ENCODE results near the gene DPP4. TPM values are rescaled to one million over a fixed set of nuclear protein-coding genes. Genes with fewer than 3 reads are reported as not detected.
"Not testable (repeated sequence)": the region's sequence is repeated elsewhere in the genome, so short reads cannot be mapped to it uniquely, and the experiment has no call there.

Gene DPP4
- total RNA-seq, 2 experiments from 2014 or later, result 101 to 107 TPM

DNA sequence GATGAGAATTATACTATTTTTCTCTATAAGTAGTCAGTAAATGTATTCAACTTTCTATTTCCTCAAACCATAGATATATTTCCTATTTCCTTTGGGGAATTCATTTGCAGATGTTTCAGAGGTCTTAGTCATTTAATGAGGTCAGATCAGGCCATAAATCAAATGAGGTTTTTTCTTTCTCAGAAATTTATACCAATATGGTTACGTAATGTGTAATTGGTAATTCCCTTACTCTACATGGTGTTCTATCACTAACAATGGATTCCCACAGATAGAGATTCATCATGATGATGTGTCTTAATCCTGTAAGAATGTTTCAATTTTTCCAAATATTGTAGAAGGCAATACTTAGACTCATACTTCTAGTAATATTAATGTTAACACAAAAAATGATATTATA is 108.0 kb downstream of the DPP4 start:
- Mint-ChIP-seq H3K27me3 (no peaks in the 10 kb centered on the region), H3K36me3 (peaks cover 50% of the 10 kb centered on the region), H3K4me3 (peak overlapping the region; percentile 35), H3K4me1 (peaks cover 44% of the 10 kb centered on the region), H3K9me3 (peaks cover 9% of the 10 kb centered on the region), H3K27ac (no peak overlapping the region)
- POLR2A ChIA-PET, result no interaction called here
- DNase-seq, result no peak
- peak; percentile 77 for ATAC-seq (ENCODE audit: low read depth)

DNA sequence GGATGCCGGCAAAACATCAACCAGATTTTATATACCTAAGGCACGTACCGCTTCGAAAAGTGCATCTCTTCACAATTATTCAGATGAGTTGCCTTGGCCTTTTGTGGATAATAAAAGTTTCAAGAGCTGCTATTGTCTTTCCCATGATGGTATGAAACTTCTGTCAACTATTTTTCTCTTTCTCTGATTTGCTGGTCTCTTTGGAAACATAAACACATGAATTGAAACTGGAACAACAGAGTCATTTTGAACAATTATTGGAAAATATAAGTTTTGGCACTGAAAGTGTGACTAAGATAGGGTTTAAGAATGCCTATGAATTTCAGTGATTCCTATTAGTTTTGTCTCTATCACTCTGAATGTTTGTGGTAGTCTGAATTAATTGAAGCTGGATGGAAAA is 109.9 kb downstream of the DPP4 start:
- Mint-ChIP-seq H3K9me3 (peaks cover 13% of the 10 kb centered on the region), H3K4me3 (no peak overlapping the region), H3K27me3 (no peaks in the 10 kb centered on the region), H3K4me1 (peaks cover 42% of the 10 kb centered on the region), H3K36me3 (peaks cover 47% of the 10 kb centered on the region), H3K27ac (no peak overlapping the region)
- POLR2A ChIA-PET, result interaction anchor here (0.7 to 2.2 kb wide), 2 partner anchors 8 to 109 kb away, joined by 3 to 5 read pairs; partner anchors contain the start of gene DPP4
- ATAC-seq (ENCODE audit: low read depth) (no peak), DNase-seq (no peak)

DNA sequence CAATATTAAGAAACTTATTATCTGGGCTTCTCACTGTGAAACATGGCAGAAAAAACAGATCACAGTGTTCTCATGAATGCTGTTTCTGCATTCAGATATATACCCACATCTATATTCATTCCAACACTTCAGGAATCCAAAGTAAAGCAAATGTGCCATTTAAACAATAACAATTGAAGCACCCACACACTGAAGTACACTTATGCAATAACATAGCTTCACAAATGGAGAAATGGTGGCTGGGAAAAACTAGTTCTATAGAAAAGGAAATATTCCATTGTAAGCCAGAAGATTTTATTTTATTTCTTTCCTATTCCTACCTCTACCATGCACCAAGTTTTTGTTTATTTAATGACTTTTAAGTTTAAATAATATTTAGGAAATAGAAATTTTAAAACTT is 111.9 kb downstream of the DPP4 start:
- peaks cover 42% of the 10 kb centered on the region for H3K4me1 Mint-ChIP-seq
- ATAC-seq (ENCODE audit: low read depth), result no peak
- no peak overlapping the region for H3K27ac Mint-ChIP-seq
- DNase-seq, result no peak
- no peak overlapping the region for H3K4me3 Mint-ChIP-seq
- peaks cover 44% of the 10 kb centered on the region for H3K36me3 Mint-ChIP-seq
- H3K9me3 Mint-ChIP-seq, result peaks cover 13% of the 10 kb centered on the region
- POLR2A ChIA-PET, result interaction anchor here (0.6 kb wide), 1 partner anchor 1512 kb away, joined by 3 read pairs; no protein-coding TSS in a partner anchor
- H3K27me3 Mint-ChIP-seq, result no peaks in the 10 kb centered on the region

DNA sequence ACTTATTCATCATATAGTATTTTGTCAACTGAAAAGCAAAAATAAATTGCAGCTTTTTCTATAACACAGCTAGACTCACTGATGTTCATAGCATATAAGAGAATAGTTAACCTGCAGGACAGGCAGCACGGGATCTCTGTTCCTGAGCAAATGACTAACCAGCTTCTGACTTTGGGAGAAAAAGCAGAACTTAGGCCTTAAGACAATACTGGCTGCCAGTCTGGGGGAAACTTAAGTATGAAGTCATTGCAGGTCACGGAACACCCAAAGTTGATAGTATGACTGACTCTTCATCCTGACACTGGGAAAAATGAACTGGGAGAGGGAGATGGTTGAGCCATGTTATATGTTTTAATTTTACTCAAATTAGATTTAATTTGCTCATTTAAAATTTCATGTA is 113.0 kb downstream of the DPP4 start:
- Mint-ChIP-seq H3K27me3 (no peaks in the 10 kb centered on the region), H3K27ac (no peak overlapping the region), H3K4me1 (peaks cover 48% of the 10 kb centered on the region), H3K36me3 (peaks cover 43% of the 10 kb centered on the region), H3K4me3 (no peak overlapping the region), H3K9me3 (peaks cover 13% of the 10 kb centered on the region)
- no peak for ATAC-seq (ENCODE audit: low read depth)
- POLR2A ChIA-PET, result interaction anchor here (1.2 kb wide), 1 partner anchor 32 kb away, joined by 3 read pairs; no protein-coding TSS in a partner anchor
- no peak for DNase-seq

DNA sequence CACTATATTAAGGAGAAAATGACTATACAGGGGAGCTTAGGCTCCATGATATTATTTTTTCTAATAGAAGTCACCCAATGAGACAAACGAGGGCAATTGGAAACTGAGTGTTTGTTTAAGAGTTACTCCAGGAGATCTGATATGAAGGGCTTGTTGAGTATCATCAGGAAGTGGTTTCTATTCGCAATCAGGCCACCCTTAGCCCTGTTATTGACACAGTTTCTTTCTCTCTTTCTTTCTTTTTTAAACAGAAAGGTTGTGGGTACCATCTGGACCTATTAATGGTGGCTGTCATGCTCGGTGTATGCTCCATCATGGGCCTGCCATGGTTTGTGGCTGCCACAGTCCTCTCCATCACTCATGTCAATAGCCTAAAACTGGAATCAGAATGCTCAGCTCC is 117.3 kb downstream of the DPP4 start:
- peaks cover 32% of the 10 kb centered on the region for H3K36me3 Mint-ChIP-seq
- H3K27me3 Mint-ChIP-seq, result no peaks in the 10 kb centered on the region
- peak; percentile 64 for ATAC-seq (ENCODE audit: low read depth)
- peak overlapping the region; percentile 69 for H3K4me3 Mint-ChIP-seq
- H3K27ac Mint-ChIP-seq, result peak overlapping the region; percentile 93
- peaks cover 62% of the 10 kb centered on the region for H3K4me1 Mint-ChIP-seq
- POLR2A ChIA-PET, result interaction anchor here (0.6 to 7.2 kb wide), 5 partner anchors 32 to 177 kb away, joined by 3 to 111 read pairs (median 7); no protein-coding TSS in a partner anchor
- no peak for DNase-seq
- H3K9me3 Mint-ChIP-seq, result peaks cover 6% of the 10 kb centered on the region

DNA sequence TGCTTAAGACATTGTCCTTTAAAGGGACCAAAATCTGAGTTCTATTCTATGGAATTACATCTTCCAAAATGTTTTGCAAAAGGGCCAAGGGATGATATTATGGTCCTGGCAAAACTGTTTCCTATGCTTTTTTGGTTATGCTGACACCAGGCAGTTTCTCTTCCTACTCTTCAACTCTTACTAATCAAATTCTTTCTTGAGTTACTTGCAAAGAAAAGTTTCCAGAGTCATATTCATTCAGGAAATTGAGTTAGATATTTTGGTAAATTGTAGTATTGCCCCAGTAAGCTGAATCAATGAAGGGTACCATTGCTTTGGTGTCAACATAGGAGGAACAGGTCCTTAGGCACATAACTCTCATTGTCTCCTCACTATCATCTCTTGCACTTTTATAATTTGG is 118.8 kb downstream of the DPP4 start:
- Mint-ChIP-seq H3K4me3 (peak overlapping the region; percentile 36), H3K9me3 (peaks cover 6% of the 10 kb centered on the region), H3K27me3 (no peaks in the 10 kb centered on the region), H3K36me3 (peaks cover 23% of the 10 kb centered on the region), H3K4me1 (peaks cover 65% of the 10 kb centered on the region), H3K27ac (peak overlapping the region; percentile 81)
- no peak for DNase-seq
- POLR2A ChIA-PET, result interaction anchor here (3.1 to 7.2 kb wide), 3 partner anchors 39 to 119 kb away, joined by 16 to 111 read pairs (median 24); partner anchors contain the start of gene DPP4
- no peak for ATAC-seq (ENCODE audit: low read depth)

DNA sequence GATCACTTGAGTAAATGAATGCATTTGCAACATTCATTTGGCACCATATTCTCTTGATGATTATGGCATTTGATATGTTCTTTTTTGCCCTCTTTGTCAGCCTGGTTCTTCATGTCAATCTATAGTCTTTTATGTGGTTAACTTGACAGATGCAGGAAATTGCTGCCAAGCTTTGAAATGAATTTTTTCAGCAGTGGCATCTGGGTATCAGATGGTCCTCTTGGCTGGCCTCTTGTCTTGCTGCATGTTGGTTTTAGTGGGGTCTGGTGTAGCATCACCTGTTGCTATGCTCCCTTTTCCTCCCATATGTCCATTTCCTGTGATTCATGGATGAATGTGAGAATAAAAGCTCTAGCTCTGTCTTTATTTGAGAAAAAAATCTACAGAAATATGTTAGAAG is 119.9 kb downstream of the DPP4 start:
- DNase-seq, result no peak
- Mint-ChIP-seq H3K27ac (peak overlapping the region; percentile 84), H3K27me3 (no peaks in the 10 kb centered on the region), H3K4me3 (peak overlapping the region; percentile 34), H3K9me3 (no peaks in the 10 kb centered on the region), H3K36me3 (peaks cover 16% of the 10 kb centered on the region), H3K4me1 (peaks cover 61% of the 10 kb centered on the region)
- peak; percentile 13 for ATAC-seq (ENCODE audit: low read depth)
- POLR2A ChIA-PET, result interaction anchor here (0.5 to 7.2 kb wide), 8 partner anchors 20 to 120 kb away, joined by 3 to 111 read pairs (median 8); partner anchors contain the start of gene DPP4

DNA sequence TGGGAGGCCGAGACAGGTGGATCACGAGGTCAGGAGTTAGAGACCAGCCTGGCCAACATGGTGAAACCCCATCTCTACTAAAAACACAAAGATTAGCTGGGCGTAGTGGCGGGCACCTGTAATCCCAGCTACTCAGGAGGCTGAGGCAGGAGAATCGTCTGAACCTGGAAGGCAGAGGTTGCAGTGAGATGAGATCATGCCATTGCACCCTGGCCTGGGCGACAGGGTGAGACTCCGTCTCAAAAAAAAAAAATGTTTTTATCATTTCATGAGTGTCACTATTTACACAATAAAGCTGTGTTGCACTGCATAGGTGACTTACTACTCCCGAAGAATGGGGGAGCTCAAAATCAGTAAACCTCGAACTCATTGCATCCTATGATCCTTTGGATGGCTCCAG is 120.6 kb downstream of the DPP4 start:
- DNase-seq, result peak; percentile 39
- POLR2A ChIA-PET, result interaction anchor here (0.5 to 7.2 kb wide), 12 partner anchors 21 to 120 kb away, joined by 3 to 111 read pairs (median 4); partner anchors contain the start of gene DPP4
- not testable (repeated sequence) for H3K9me3 Mint-ChIP-seq; H3K27me3 Mint-ChIP-seq; ATAC-seq (ENCODE audit: low read depth)
- H3K4me3 Mint-ChIP-seq, result peak overlapping the region; percentile 43
- H3K27ac Mint-ChIP-seq, result peak overlapping the region; percentile 84
- peaks cover 13% of the 10 kb centered on the region for H3K36me3 Mint-ChIP-seq
- peaks cover 59% of the 10 kb centered on the region for H3K4me1 Mint-ChIP-seq

DNA sequence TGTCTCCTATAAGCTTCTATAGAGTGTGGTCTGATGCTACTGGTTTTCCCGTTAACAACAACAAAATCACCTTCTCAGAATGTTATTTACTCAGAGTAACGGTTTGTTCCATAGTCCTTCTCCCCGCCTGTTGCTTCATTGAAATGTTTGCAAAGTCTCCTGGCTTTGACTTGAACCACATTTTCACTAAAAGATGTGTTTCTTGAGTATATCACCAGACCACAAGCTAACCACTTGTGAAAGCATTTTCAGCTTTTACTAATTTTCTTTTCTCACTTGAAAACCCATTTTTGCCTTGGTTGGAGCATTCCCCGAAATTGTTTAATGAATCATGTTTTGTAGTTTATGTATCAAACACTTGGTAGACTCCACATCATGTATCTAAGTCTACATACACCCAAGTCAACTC is 121.2 kb downstream of the DPP4 start:
- Mint-ChIP-seq H3K27me3 (no peaks in the 10 kb centered on the region), H3K27ac (peak overlapping the region; percentile 84), H3K9me3 (no peaks in the 10 kb centered on the region), H3K4me3 (peak overlapping the region; percentile 43), H3K36me3 (peaks cover 11% of the 10 kb centered on the region), H3K4me1 (peaks cover 60% of the 10 kb centered on the region)
- ATAC-seq (ENCODE audit: low read depth) (peak; percentile 70), DNase-seq (no peak)
- POLR2A ChIA-PET, result interaction anchor here (0.8 to 7.2 kb wide), 12 partner anchors 22 to 121 kb away, joined by 3 to 111 read pairs (median 4); partner anchors contain the start of gene DPP4

DNA sequence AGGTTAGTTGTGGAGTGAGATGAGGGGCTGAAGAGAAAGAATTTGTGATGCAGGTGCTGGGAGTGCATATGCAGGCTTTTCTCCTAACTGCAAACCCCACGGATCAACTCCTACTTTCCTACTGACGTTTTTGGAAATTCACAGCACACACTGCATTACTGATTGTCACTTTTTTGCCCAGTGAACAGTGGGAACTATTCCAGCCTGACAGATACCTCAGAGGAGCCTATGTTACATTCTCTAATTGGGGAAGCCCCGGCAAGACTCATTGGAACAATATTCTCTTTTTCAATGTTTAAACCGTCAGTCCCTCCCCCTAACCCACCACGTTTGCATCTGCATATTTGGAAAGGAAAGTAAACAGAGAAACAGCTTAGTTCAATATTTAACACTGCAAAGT is 126.2 kb downstream of the DPP4 start:
- Mint-ChIP-seq H3K36me3 (peaks cover 2% of the 10 kb centered on the region), H3K4me1 (peaks cover 37% of the 10 kb centered on the region), H3K9me3 (no peaks in the 10 kb centered on the region), H3K27me3 (peaks cover 5% of the 10 kb centered on the region), H3K4me3 (no peak overlapping the region), H3K27ac (no peak overlapping the region)
- no peak for DNase-seq
- POLR2A ChIA-PET, result no interaction called here
- no peak for ATAC-seq (ENCODE audit: low read depth)

DNA sequence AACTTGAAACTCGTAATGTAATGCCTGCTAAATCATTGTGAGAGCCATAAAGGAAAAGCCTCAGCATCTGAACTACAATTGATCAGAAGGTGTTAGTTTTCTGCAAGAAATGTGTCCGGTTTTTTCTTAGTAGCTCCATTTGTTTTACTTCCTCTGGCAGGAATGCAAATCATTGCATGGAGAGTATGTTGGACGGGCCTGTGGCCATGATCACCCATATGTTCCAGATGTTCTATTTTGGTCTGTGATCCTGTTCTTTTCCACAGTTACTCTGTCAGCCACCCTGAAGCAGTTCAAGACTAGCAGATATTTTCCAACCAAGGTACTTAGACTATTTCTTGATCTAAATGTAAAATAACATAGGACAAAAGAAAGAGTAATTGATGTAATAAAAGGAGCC is 126.6 kb downstream of the DPP4 start:
- POLR2A ChIA-PET, result no interaction called here
- no peaks in the 10 kb centered on the region for H3K9me3 Mint-ChIP-seq
- H3K27ac Mint-ChIP-seq, result no peak overlapping the region
- ATAC-seq (ENCODE audit: low read depth) (no peak), DNase-seq (no peak)
- H3K4me1 Mint-ChIP-seq, result peaks cover 33% of the 10 kb centered on the region
- H3K36me3 Mint-ChIP-seq, result peaks cover 2% of the 10 kb centered on the region
- peaks cover 5% of the 10 kb centered on the region for H3K27me3 Mint-ChIP-seq
- no peak overlapping the region for H3K4me3 Mint-ChIP-seq

DNA sequence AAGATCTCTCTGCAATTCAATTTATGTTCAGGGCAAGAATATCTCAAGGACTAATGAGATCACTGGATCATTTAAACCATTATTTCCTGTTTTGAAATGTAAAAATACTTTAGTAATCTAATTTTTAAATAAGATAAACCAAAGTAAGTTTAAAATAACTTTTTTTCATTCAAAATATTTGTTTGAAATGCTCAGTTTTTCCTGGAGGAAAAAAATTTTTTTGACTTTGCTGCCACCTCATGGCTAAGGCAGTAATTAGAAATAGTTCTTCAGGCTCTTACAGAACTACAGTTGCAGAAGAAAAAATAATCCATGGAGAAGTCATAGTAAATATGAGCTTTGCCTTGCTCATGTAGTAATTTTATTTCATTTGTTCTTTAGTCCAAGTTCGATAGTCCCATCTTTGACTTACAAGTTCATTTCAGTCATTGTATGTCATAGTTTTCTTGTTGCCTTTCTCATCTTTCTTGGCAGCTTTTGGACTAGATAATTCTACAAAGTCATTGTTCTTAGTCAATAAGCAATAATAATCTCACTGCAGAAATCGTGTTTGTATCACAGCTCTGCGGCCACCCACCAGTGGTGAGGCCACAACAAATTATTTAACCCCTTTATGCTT is 127.4 kb downstream of the DPP4 start:
- Mint-ChIP-seq H3K27me3 (peaks cover 5% of the 10 kb centered on the region), H3K4me1 (peaks cover 28% of the 10 kb centered on the region), H3K9me3 (no peaks in the 10 kb centered on the region), H3K27ac (no peak overlapping the region), H3K36me3 (peaks cover 2% of the 10 kb centered on the region), H3K4me3 (no peak overlapping the region)
- ATAC-seq (ENCODE audit: low read depth) (no peak), DNase-seq (no peak)
- POLR2A ChIA-PET, result interaction anchor here (1.0 kb wide), 1 partner anchor 127 kb away, joined by 3 read pairs; no protein-coding TSS in a partner anchor

DNA sequence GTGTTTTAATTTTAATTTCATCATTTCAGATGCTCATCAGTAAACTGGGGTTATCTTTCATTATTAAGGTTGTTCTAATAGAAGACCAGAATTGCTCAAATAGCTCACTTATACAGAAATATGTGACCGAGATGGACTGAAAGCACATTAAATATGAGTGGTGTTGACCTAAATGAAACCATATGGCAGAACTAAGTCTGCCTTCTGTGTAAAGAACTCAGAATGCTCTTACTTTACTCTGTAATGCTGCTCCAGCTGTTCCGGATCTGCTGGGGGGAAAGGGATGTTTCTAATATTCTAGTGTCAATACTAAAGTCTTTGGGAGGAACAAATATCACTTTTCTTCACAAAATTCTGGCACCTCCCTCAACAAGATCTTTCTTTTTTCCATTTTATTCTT is 131.0 kb downstream of the DPP4 start:
- Mint-ChIP-seq H3K4me3 (no peak overlapping the region), H3K27ac (no peak overlapping the region), H3K36me3 (no peaks in the 10 kb centered on the region), H3K27me3 (peaks cover 12% of the 10 kb centered on the region), H3K4me1 (peaks cover 18% of the 10 kb centered on the region), H3K9me3 (no peaks in the 10 kb centered on the region)
- ATAC-seq (ENCODE audit: low read depth) (no peak), DNase-seq (no peak)
- POLR2A ChIA-PET, result no interaction called here
